ENCODE data around the gene HDAC11.

Gene HDAC11

GRCh38 chr3:13461169-13462124 is 18.7 kb upstream of the HDAC11 start:
- Mint-ChIP-seq H3K27ac (no peak overlapping the region), H3K27me3 (peaks cover 13% of the 10 kb centered on the region), H3K36me3 (peaks cover 3% of the 10 kb centered on the region), H3K4me3 (no peak overlapping the region), H3K9me3 (no peaks in the 10 kb centered on the region), H3K4me1 (peaks cover 4% of the 10 kb centered on the region)
- peak; percentile 98 for ATAC-seq (ENCODE audit: low read depth)
- peak; percentile 74 to 76 for DNase-seq (ENCODE audit: low spot score in 2 of 2)

- Mint-ChIP-seq H3K27me3 (peaks cover 14% of the 10 kb centered on the region), H3K4me1 (peaks cover 4% of the 10 kb centered on the region), H3K36me3 (peaks cover 3% of the 10 kb centered on the region), H3K4me3 (no peak overlapping the region), H3K27ac (no peak overlapping the region), H3K9me3 (no peaks in the 10 kb centered on the region)
- ATAC-seq (ENCODE audit: low read depth): no peak
- no peak for DNase-seq (ENCODE audit: low spot score in 2 of 2)
Observed at GRCh38 chr3:13462125-13462629, 17.9 kb upstream of the HDAC11 start.

- peaks cover 4% of the 10 kb centered on the region for H3K4me1 Mint-ChIP-seq
- H3K27me3 Mint-ChIP-seq: peaks cover 14% of the 10 kb centered on the region
- ATAC-seq (ENCODE audit: low read depth) (no peak), DNase-seq (ENCODE audit: low spot score in 2 of 2) (no peak)
- H3K36me3 Mint-ChIP-seq: peaks cover 3% of the 10 kb centered on the region
- no peaks in the 10 kb centered on the region for H3K9me3 Mint-ChIP-seq
- H3K4me3 Mint-ChIP-seq: no peak overlapping the region
- H3K27ac Mint-ChIP-seq: no peak overlapping the region
Observed at GRCh38 chr3:13462822-13463221, 17.3 kb upstream of the HDAC11 start.

GRCh38 chr3:13463618-13464400 is 16.3 kb upstream of the HDAC11 start:
- no peak for ATAC-seq (ENCODE audit: low read depth)
- Mint-ChIP-seq H3K9me3 (no peaks in the 10 kb centered on the region), H3K27me3 (peaks cover 17% of the 10 kb centered on the region), H3K4me1 (peaks cover 7% of the 10 kb centered on the region), H3K4me3 (no peak overlapping the region), H3K27ac (no peak overlapping the region), H3K36me3 (peaks cover 3% of the 10 kb centered on the region)
- DNase-seq (ENCODE audit: low spot score in 2 of 2): no peak

- H3K36me3 Mint-ChIP-seq: peaks cover 3% of the 10 kb centered on the region
- no peak overlapping the region for H3K27ac Mint-ChIP-seq
- peaks cover 13% of the 10 kb centered on the region for H3K27me3 Mint-ChIP-seq
- peaks cover 9% of the 10 kb centered on the region for H3K4me1 Mint-ChIP-seq
- H3K9me3 Mint-ChIP-seq: no peaks in the 10 kb centered on the region
- no peak overlapping the region for H3K4me3 Mint-ChIP-seq
- ATAC-seq (ENCODE audit: low read depth): no peak
- no peak for DNase-seq (ENCODE audit: low spot score in 2 of 2)
Observed at GRCh38 chr3:13465236-13465873, 14.8 kb upstream of the HDAC11 start.

- DNase-seq (ENCODE audit: low spot score in 2 of 2): no peak
Observed at GRCh38 chr3:13466781-13467180, 13.3 kb upstream of the HDAC11 start.

GRCh38 chr3:13470894-13471574 is 9.1 kb upstream of the HDAC11 start:
- H3K36me3 Mint-ChIP-seq: no peaks in the 10 kb centered on the region
- H3K9me3 Mint-ChIP-seq: no peaks in the 10 kb centered on the region
- no peak overlapping the region for H3K27ac Mint-ChIP-seq
- peaks cover 12% of the 10 kb centered on the region for H3K4me1 Mint-ChIP-seq
- H3K27me3 Mint-ChIP-seq: peaks cover 12% of the 10 kb centered on the region
- ATAC-seq (ENCODE audit: low read depth) (peak; percentile 43), DNase-seq (ENCODE audit: low spot score in 2 of 2) (no peak)
- no peak overlapping the region for H3K4me3 Mint-ChIP-seq

More at GRCh38 chr3:13466781-13467180, 13.3 kb upstream of the HDAC11 start:
- no peak for ATAC-seq (ENCODE audit: low read depth)
- Mint-ChIP-seq H3K36me3 (no peaks in the 10 kb centered on the region), H3K27me3 (peaks cover 15% of the 10 kb centered on the region), H3K4me3 (no peak overlapping the region), H3K4me1 (peaks cover 12% of the 10 kb centered on the region), H3K9me3 (no peaks in the 10 kb centered on the region), H3K27ac (no peak overlapping the region)

GRCh38 chr3:13472286-13472685 is 7.8 kb upstream of the HDAC11 start:
- no peak for ATAC-seq (ENCODE audit: low read depth)
- Mint-ChIP-seq H3K9me3 (no peaks in the 10 kb centered on the region), H3K36me3 (no peaks in the 10 kb centered on the region), H3K4me3 (no peak overlapping the region), H3K4me1 (peaks cover 12% of the 10 kb centered on the region), H3K27ac (no peak overlapping the region), H3K27me3 (peaks cover 11% of the 10 kb centered on the region)
- DNase-seq (ENCODE audit: low spot score in 2 of 2): no peak

GRCh38 chr3:13473020-13473419 is 7.1 kb upstream of the HDAC11 start:
- peaks cover 12% of the 10 kb centered on the region for H3K4me1 Mint-ChIP-seq
- no peak for ATAC-seq (ENCODE audit: low read depth)
- H3K27me3 Mint-ChIP-seq: peaks cover 11% of the 10 kb centered on the region
- H3K27ac Mint-ChIP-seq: no peak overlapping the region
- no peak overlapping the region for H3K4me3 Mint-ChIP-seq
- H3K9me3 Mint-ChIP-seq: no peaks in the 10 kb centered on the region
- no peaks in the 10 kb centered on the region for H3K36me3 Mint-ChIP-seq
- no peak for DNase-seq (ENCODE audit: low spot score in 2 of 2)

- Mint-ChIP-seq H3K9me3 (no peaks in the 10 kb centered on the region), H3K27ac (no peak overlapping the region), H3K27me3 (peaks cover 6% of the 10 kb centered on the region), H3K4me3 (no peak overlapping the region), H3K36me3 (no peaks in the 10 kb centered on the region), H3K4me1 (peaks cover 7% of the 10 kb centered on the region)
- DNase-seq (ENCODE audit: low spot score in 2 of 2): no peak
- no peak for ATAC-seq (ENCODE audit: low read depth)
Observed at GRCh38 chr3:13474021-13474420, 6.1 kb upstream of the HDAC11 start.

- peaks cover 6% of the 10 kb centered on the region for H3K27me3 Mint-ChIP-seq
- no peak overlapping the region for H3K4me3 Mint-ChIP-seq
- H3K4me1 Mint-ChIP-seq: peaks cover 9% of the 10 kb centered on the region
- no peaks in the 10 kb centered on the region for H3K36me3 Mint-ChIP-seq
- H3K27ac Mint-ChIP-seq: no peak overlapping the region
- ATAC-seq (ENCODE audit: low read depth) (no peak), DNase-seq (ENCODE audit: low spot score in 2 of 2) (no peak)
- no peaks in the 10 kb centered on the region for H3K9me3 Mint-ChIP-seq
Observed at GRCh38 chr3:13474776-13475303, 5.3 kb upstream of the HDAC11 start.

- Mint-ChIP-seq H3K36me3 (no peaks in the 10 kb centered on the region), H3K4me1 (peaks cover 7% of the 10 kb centered on the region), H3K27me3 (peaks cover 1% of the 10 kb centered on the region), H3K27ac (no peak overlapping the region), H3K4me3 (no peak overlapping the region), H3K9me3 (no peaks in the 10 kb centered on the region)
- DNase-seq (ENCODE audit: low spot score in 2 of 2): no peak
- no peak for ATAC-seq (ENCODE audit: low read depth)
Observed at GRCh38 chr3:13475871-13476590, 4.1 kb upstream of the HDAC11 start.

GRCh38 chr3:13477943-13478342 is 2.2 kb upstream of the HDAC11 start:
- H3K27me3 Mint-ChIP-seq: peaks cover 1% of the 10 kb centered on the region
- DNase-seq (ENCODE audit: low spot score in 2 of 2) (no peak), ATAC-seq (ENCODE audit: low read depth) (no peak)
- no peaks in the 10 kb centered on the region for H3K9me3 Mint-ChIP-seq
- H3K4me3 Mint-ChIP-seq: no peak overlapping the region
- peaks cover 10% of the 10 kb centered on the region for H3K4me1 Mint-ChIP-seq
- no peak overlapping the region for H3K27ac Mint-ChIP-seq
- H3K36me3 Mint-ChIP-seq: no peaks in the 10 kb centered on the region
